GM20000 (cell line): ENCODE results near the gene MGST1.
"Not testable (repeated sequence)": the region's sequence is repeated elsewhere in the genome, so short reads cannot be mapped to it uniquely, and the experiment has no call there.

ENCODE experiments used
- DNase-seq: peaks from one replicate; pipeline ENCODE4 v3.0.0; 2012; ENCODE audit warnings: low spot score
- CTCF ChIP-seq: IDR thresholded peaks from 2 replicates; pipeline ENCODE4 v1.5.1; 2012; ENCODE audit warnings: mild to moderate bottlenecking, control low read depth; ENCODE audit errors: extremely low read depth, missing control alignments

MGST1 gene

GRCh38 chr12:16392846-16393535 is 45.5 kb downstream of the MGST1 start:
- no peak for DNase-seq
- TF ChIP-seq CTCF, result no peak

GRCh38 chr12:16399101-16399500 is 51.7 kb downstream of the MGST1 start:
- TF ChIP-seq CTCF, result no peak
- no peak for DNase-seq

- not testable (repeated sequence) for DNase-seq
Measured at GRCh38 chr12:16401835-16402234, 54.4 kb downstream of the MGST1 start.

GRCh38 chr12:16407346-16407745 is 59.9 kb downstream of the MGST1 start:
- TF ChIP-seq CTCF, result no peak
- DNase-seq, result no peak
